SJSA1 (cell line): ENCODE measurements around the gene ATXN7L1. TPM values are rescaled to one million over a fixed set of nuclear protein-coding genes. Genes with fewer than 3 reads are reported as not detected.
A peak's percentile ranks its signal among the peaks of the same experiment; 100 is the strongest.

ENCODE experiments used
- DNase-seq, 2 experiments: peaks; one replicate each; pipeline ENCODE4 v3.0.0-alpha.2; 2015 to 2020; ENCODE audit warnings: low spot score in 2 of 2, low read depth in 1 of 2
- H3K27ac ChIP-seq: fragments of 250-450 bp; sonication (Bioruptor Pico); 2 replicates; pipeline ENCODE4 v1.5.1; 2020; ENCODE audit warnings: mild to moderate bottlenecking, moderate library complexity
- H3K27me3 ChIP-seq: fragments of 250-450 bp; sonication (Bioruptor Pico); replicated peaks from 2 replicates; pipeline ENCODE4 v1.5.1; 2020; ENCODE audit warnings: mild to moderate bottlenecking, moderate library complexity
- H3K36me3 ChIP-seq: fragments of 250-450 bp; sonication (Bioruptor Pico); 2 replicates; pipeline ENCODE4 v1.5.1; 2020; ENCODE audit warnings: mild to moderate bottlenecking
- H3K4me1 ChIP-seq: fragments of 250-450 bp; sonication (Bioruptor Pico); replicated peaks from 2 replicates; pipeline ENCODE4 v1.6.1; 2021; ENCODE audit warnings: mild to moderate bottlenecking
- H3K4me3 ChIP-seq: fragments of 250-450 bp; sonication (Bioruptor Pico); 2 replicates; pipeline ENCODE4 v1.5.1; 2020; ENCODE audit warnings: mild to moderate bottlenecking
- H3K9me3 ChIP-seq: fragments of 250-450 bp; sonication (Bioruptor Pico); replicated peaks from 2 replicates; pipeline ENCODE4 v1.5.1; 2020; ENCODE audit warnings: mild to moderate bottlenecking
- total RNA-seq: library from RNA; depleted of rRNA; stranded (reverse); fragments of >200 nt; shearing (Covaris generic); gene quantifications from 2 replicates; pipeline ENCODE4 v1.2.3, GENCODE V29; 2014

ATXN7L1 gene
- total RNA-seq, 1 experiment from 2014 or later, result 2.7 TPM

DNA sequence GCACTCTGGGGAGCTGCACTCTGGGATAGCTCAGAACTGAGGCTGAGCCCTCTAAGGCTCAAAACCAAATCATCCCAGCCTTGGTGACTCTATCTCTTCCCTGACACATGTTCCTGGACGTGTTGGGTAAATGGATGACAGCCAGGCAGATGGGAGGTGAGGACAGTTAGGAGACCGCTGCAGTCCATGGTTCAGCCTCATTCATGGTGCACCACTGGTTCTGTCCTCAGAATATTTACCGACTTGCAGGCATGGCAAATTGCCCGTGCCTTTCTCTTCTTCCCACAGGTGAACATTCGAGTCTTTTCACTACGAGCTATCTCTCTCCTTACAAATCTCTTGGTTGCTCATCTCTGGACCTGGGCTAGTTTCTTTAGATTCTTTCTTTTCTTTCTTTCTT, 214.8 kb downstream of the ATXN7L1 start:
- Histone ChIP-seq H3K4me1 (peaks cover 4% of the 10 kb centered on the region; the same call in 1 of the 2 replicates), H3K27me3 (no peaks in the 10 kb centered on the region), H3K27ac (no peak overlapping the region), H3K9me3 (no peaks in the 10 kb centered on the region), H3K4me3 (no peak overlapping the region), H3K36me3 (peaks cover 4% of the 10 kb centered on the region; the same call in 1 of the 2 replicates)
- no peak for DNase-seq

DNA sequence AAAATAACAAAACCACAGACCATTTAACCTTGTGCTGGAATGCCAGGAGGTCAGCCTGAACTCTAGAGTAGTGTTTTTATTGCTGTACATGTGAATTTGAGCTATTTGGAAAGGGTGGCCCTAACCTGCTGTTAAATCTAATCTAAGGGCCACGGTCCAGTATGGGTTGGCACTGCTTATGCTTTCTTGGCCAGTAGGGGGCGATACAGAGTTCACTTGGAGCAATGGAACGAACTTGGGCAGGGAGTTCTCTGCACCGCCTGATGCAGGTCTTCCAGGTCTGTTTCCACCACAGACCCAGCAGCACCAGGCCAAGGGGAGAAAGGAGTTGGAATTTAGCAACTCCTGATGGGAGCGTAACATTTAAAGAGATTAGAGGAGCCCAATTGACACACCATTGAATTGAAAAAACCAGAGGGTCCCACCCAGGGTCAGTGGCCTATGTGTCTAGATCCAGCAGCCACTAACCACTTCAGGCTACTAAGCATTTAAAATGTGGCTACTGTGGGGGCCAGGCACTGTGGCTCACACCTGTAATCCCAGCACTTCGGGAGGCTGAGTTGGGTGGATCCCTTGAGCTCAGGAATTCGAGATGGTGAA, 219.4 kb downstream of the ATXN7L1 start:
- no peak overlapping the region for H3K27ac ChIP-seq
- no peaks in the 10 kb centered on the region for H3K4me1 ChIP-seq
- no peak overlapping the region for H3K4me3 ChIP-seq
- DNase-seq, result peak in 1 of 2 experiments; percentile 14
- no peaks in the 10 kb centered on the region for H3K9me3 ChIP-seq
- no peaks in the 10 kb centered on the region for H3K36me3 ChIP-seq
- H3K27me3 ChIP-seq, result no peaks in the 10 kb centered on the region

DNA sequence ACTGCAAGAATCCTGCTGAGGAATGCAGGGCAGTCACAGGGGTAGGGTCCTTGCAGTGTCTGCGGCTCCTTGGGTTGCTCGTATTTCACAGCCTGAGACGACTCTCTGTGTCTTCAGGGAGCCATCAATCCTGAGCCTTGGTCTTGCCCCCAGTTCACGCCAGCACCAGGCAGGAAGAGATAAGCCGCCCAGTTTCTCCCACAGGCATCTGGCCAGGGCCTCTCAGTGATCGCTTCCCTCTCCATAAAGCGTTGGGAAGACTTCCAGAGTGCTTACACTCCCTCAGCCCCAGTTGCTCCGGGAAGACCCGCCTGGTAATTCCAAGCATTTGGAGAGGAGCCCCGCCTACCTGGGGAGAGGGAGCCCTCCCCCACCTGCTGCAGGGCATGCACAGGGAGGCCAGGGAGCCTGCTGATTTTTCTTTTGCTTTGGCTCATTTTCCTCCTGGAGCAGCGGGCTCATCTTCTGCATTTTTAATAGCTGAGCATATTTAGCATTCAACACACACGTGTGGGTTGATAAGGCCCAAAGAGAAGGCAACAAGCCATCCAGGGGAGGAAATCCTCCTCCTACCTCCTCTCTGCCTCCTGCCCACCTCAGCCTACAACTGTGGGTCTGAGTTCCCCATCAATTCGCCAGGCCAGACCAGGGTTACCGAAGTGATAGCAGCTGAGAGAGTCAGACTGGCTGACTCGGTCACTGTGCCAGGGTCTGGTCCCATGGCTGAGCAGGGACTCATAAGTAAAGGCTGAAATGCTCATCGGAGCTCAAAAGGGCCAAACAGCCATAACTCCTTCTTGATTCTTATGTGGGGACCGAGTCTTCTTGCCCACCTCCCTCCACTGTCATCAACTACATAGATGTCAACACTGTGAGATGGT, 220.7 kb downstream of the ATXN7L1 start:
- no peak overlapping the region for H3K27ac ChIP-seq
- no peaks in the 10 kb centered on the region for H3K9me3 ChIP-seq
- no peaks in the 10 kb centered on the region for H3K27me3 ChIP-seq
- DNase-seq, result no peak
- H3K4me1 ChIP-seq, result no peaks in the 10 kb centered on the region
- no peaks in the 10 kb centered on the region for H3K36me3 ChIP-seq
- no peak overlapping the region for H3K4me3 ChIP-seq

DNA sequence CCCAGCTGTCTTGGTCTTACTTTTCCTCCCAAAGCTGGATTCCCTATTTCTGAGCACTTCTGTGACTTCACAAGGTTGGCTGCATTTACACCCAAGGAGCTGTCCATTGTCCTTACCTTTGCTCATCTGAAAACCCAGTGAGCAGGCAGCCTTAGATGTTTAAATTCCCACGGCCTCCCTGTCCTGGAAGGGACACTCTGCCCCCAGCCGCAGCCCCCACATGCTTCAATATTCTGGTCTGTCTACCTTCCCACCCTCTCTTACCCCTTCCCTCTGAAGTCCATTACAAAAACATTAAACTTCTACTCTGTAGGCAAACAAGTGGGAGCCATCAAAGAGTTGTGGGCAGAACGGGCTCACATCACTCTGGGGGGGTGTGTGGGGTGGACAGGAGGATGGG, 221.3 kb downstream of the ATXN7L1 start:
- Histone ChIP-seq H3K27ac (no peak overlapping the region), H3K27me3 (no peaks in the 10 kb centered on the region), H3K9me3 (no peaks in the 10 kb centered on the region), H3K4me3 (no peak overlapping the region), H3K4me1 (no peaks in the 10 kb centered on the region), H3K36me3 (no peaks in the 10 kb centered on the region)
- DNase-seq, result no peak

DNA sequence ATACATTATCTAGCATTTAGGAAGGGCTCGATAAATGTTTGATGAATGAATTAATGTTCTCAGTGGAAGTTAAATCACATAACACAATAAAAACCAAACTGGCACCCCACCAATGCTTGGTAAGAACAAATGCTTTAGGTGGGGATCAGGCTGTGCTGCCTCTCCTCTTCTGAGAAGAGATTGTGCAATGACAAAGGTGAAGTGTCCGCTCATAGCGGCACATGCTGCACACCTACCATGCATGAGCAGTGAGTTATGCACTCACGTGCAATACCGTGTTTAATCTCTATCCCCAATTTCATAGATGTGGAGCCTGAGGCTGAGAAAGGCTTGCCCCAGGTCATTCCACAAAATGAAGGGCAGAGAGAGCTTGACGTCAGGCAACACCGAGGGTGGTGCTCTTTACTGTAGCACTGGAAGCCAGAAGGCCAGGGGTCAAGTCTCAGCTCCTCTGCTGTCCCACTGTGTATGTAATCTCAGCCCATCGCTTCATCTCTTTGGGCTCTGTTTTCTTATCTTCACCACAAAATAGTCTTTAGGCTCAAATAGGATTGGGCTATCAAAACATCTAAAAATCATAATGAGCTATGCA, 222.2 kb downstream of the ATXN7L1 start:
- no peaks in the 10 kb centered on the region for H3K9me3 ChIP-seq
- H3K27ac ChIP-seq, result no peak overlapping the region
- H3K36me3 ChIP-seq, result no peaks in the 10 kb centered on the region
- H3K4me3 ChIP-seq, result no peak overlapping the region
- no peak for DNase-seq
- H3K27me3 ChIP-seq, result no peaks in the 10 kb centered on the region
- no peaks in the 10 kb centered on the region for H3K4me1 ChIP-seq

DNA sequence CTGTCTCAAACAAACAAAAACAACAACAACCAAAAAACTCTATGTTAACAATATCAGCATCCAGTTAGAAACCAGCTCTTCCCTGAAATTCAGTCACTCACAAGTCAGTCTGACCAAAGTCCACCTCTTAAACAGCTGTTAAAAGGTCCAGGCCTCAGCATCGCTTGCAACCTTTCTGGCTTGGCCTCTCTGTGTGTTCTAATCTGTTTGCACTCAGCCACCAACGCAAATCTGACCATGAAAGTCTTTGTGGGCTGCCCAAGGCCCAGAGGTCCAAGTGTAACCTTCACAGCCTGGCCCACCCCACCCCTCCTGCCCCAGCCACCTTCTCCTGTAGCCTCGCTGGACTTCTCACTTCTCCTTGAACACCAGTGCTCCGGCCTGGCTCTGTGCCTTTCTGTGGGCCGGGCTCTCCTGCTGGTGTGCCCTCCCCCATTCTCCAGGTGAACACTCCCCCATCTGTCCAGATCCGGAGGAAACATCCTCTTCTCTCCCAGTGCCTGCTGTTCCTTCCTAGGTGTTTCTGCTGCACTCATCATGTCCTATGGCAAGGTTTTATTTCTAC, 222.9 kb downstream of the ATXN7L1 start:
- H3K27ac ChIP-seq, result no peak overlapping the region
- no peak overlapping the region for H3K4me3 ChIP-seq

DNA sequence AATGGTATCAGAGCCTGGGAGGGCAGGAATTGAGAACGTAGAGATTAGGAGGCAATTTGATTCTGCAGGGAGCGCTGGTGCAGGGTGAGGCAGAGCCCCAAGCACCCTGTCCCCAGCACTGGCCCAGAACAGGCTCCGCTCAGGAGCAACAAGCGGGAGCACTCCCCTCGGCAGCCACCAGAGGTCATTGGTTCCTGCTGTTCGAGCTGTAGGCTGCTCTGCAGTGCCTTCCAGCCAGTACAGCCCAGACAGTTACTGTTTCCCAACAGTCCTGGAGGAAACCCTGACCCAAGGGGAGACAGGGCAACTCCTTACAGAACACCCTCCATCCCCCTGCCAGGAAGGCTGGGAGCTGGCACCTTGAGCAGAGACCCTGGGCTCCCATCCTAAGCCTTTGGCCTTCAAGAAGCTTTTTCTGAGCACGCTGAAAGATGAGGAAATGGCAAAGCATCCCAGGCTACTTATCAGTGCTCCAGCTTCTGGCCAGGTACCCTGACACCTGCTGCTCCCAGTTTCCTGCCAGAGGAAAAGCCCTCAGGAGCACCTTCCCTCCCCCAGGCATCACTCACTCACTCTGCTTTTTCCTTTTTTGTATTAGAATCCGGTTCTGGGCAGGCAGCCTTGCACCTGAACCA, 223.9 kb downstream of the ATXN7L1 start:
- no peak overlapping the region for H3K27ac ChIP-seq
- H3K36me3 ChIP-seq, result no peaks in the 10 kb centered on the region

More for the DNA sequence above, 222.9 kb downstream of the ATXN7L1 start:
- no peak for DNase-seq
- Histone ChIP-seq H3K27me3 (no peaks in the 10 kb centered on the region), H3K4me1 (0 out of 2 replicates have a peak, but pooled peaks cover 3% of the 10 kb centered on the region), H3K9me3 (no peaks in the 10 kb centered on the region), H3K36me3 (no peaks in the 10 kb centered on the region)

DNA sequence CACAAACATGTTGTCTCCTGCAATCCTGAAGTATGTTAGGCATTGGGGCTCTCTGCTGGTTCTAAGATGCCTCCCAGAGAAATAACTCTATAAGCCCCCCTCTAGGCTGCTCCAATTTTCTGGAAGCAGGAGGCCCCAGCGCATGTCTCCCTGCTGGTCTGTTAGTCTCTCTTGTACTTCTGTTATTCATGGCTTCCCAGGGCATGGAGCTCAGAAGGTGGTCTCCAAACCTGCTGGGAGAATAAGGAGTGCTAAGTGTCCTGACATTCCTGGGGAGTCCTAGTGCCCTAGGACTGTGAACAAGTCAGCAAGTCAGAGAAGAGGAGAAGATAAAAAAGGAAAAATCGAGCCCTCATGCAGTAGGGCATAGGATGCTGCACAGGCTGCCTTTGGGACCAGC, 224.6 kb downstream of the ATXN7L1 start:
- H3K27me3 ChIP-seq, result no peaks in the 10 kb centered on the region
- H3K9me3 ChIP-seq, result no peaks in the 10 kb centered on the region
- H3K36me3 ChIP-seq, result no peaks in the 10 kb centered on the region
- H3K4me3 ChIP-seq, result no peak overlapping the region
- H3K4me1 ChIP-seq, result 0 out of 2 replicates have a peak, but pooled peaks cover 3% of the 10 kb centered on the region
- H3K27ac ChIP-seq, result no peak overlapping the region
- no peak for DNase-seq

More for the DNA sequence above, 223.9 kb downstream of the ATXN7L1 start:
- peak; percentile 52 to 69 for DNase-seq
- 0 out of 2 replicates have a peak, but pooled peaks cover 3% of the 10 kb centered on the region for H3K4me1 ChIP-seq
- H3K27me3 ChIP-seq, result no peaks in the 10 kb centered on the region
- no peak overlapping the region for H3K4me3 ChIP-seq
- no peaks in the 10 kb centered on the region for H3K9me3 ChIP-seq

DNA sequence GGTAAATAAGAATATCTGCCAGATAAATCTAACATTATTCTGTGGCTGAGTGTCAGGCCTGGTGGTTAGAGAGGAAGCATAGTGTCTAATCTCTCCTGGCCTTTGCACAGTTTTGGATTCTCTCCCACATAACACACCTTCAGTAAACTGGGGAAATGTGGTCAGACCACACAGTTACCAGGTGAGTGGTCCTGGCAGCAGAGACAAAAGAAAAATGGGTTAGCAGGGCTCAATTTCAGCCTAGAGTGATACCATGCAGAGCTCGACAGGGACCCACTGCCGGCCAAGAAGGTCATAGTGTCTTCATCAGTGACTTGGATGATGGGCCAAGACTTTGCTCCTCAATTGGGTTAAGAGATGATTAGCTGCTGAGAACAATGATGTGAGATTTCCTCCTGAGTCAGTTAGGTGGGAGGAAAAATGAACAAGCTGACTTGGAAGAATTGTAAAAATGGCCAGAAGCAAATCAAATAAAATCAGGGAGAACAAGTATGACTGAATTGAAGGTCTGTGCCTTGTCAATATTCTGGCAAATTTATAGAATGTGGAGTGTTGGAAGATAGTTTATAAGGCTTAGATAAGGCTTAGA, 225.9 kb downstream of the ATXN7L1 start:
- Histone ChIP-seq H3K36me3 (no peaks in the 10 kb centered on the region), H3K27ac (no peak overlapping the region), H3K27me3 (no peaks in the 10 kb centered on the region), H3K4me1 (0 out of 2 replicates have a peak, but pooled peaks cover 3% of the 10 kb centered on the region), H3K4me3 (no peak overlapping the region), H3K9me3 (no peaks in the 10 kb centered on the region)
- no peak for DNase-seq

DNA sequence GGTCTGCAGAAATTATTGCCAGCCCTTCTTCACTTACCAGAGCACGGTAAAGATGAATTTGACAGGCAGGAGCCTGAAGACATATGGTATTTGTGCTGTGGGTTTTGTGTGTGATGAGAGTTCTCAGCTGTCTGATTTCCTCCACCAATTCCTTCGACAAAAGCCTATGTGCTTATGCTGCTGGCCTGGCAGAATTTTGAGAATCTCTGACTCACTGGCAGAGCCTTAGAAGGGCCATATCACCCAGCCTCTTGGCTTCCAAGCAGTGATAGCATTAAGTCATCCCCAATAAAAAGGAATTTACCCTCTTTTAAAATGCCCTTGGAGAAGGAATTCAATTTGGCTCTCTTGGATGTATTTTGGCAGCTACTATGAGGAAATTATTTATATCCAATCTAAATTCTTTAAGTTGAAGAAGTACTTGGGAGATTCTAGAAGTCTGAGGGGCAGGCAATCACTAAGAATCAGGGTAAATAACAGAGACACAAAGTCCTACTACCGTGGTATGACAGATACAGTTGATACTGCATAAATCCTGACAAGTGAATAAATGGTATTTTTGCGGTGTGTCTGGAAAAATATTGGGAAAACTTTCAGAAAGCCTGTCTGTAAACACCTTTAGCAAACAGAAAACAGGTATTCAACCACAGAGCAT, 226.5 kb downstream of the ATXN7L1 start:
- no peak overlapping the region for H3K27ac ChIP-seq
- no peak for DNase-seq
- no peaks in the 10 kb centered on the region for H3K36me3 ChIP-seq
- H3K9me3 ChIP-seq, result no peaks in the 10 kb centered on the region
- 0 out of 2 replicates have a peak, but pooled peaks cover 3% of the 10 kb centered on the region for H3K4me1 ChIP-seq
- no peak overlapping the region for H3K4me3 ChIP-seq
- H3K27me3 ChIP-seq, result no peaks in the 10 kb centered on the region

DNA sequence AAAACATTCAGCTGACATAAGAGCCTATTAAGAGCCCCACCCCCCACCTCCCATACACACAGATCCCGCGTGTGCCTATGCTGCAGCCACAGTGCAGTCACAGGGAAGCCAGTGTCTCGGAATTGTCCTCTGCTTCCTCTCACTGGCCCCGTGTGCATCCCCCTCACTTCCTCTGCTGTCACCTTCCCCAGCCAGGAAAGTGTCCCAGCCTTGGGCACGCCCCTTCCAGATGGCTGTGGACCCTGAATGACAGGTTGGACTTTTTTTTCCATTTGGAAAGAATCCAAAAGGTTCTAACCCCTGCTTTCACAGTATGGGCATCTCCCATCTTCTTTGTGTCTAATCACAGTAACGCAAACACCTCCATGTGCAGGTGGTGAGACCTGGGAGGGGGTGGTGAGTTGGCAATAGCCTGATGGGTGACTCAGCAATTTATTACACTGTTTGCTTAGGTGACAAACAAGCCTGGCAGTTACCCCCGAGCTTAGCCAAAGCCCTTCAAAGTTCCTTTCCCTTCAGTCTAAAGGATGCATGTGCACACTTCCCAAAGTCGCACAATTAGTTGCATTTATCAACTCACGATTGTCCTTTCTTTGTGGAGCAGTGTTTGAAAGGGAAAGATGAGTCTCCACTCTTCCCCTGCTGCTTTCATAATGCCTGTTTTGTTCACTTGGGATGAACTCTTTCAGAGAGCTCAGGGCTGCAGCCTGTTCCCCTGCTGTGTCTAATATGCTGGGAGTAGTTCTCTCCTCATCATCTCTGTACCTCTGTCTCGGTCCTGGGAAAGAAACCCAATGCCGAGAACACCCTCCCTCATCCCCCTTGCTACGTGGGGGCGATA, 227.6 kb downstream of the ATXN7L1 start:
- DNase-seq, result no peak
- H3K36me3 ChIP-seq, result no peaks in the 10 kb centered on the region

DNA sequence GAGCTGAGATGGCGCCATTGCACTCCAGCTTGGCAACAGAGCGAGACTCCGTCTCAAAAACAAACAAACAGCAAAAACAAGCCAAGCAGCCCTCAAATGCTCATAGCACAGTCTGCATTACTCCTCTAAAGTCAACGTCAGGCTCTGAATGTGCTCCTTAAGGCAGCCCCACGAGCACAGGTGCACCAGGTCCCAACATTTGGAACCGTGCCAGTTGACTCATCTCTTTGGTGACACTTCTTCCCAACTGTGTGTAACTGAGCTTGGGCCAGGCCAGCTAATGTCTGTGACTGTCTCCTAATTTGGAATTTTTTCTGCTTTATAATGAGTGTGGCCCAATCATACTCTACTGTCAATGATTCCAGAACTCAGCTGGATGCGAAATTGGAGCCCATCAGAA, 228.8 kb downstream of the ATXN7L1 start:
- Histone ChIP-seq H3K36me3 (no peaks in the 10 kb centered on the region), H3K9me3 (no peaks in the 10 kb centered on the region), H3K27ac (no peak overlapping the region), H3K27me3 (no peaks in the 10 kb centered on the region), H3K4me3 (no peak overlapping the region), H3K4me1 (0 out of 2 replicates have a peak, but pooled peaks cover 3% of the 10 kb centered on the region)
- no peak for DNase-seq

More for the DNA sequence above, 227.6 kb downstream of the ATXN7L1 start:
- Histone ChIP-seq H3K27me3 (no peaks in the 10 kb centered on the region), H3K9me3 (no peaks in the 10 kb centered on the region), H3K27ac (no peak overlapping the region), H3K4me1 (0 out of 2 replicates have a peak, but pooled peaks cover 3% of the 10 kb centered on the region), H3K4me3 (no peak overlapping the region)
